Dendritic cell treated with granulocyte-macrophage colony-stimulating factor and Interleukin-4, amounts not matched to agents 40 ng/mL and 50 ng/mL, for 4 days (primary cell): ENCODE results near the gene ACOT11.

Experiments
- H3K27ac Mint-ChIP-seq: one replicate; pipeline ENCODE4 v1.8.0; 2022; ENCODE audit warnings: mild to moderate bottlenecking, mixed read lengths
- H3K27me3 Mint-ChIP-seq: one replicate; pipeline ENCODE4 v1.8.0; 2022; ENCODE audit warnings: mild to moderate bottlenecking, mixed read lengths
- H3K36me3 Mint-ChIP-seq: one replicate; pipeline ENCODE4 v1.8.0; 2022; ENCODE audit warnings: low read depth, mixed read lengths
- H3K4me1 Mint-ChIP-seq: one replicate; pipeline ENCODE4 v1.8.0; 2022; ENCODE audit warnings: low read depth, mixed read lengths
- H3K4me3 Mint-ChIP-seq: one replicate; pipeline ENCODE4 v1.8.0; 2022; ENCODE audit warnings: mild to moderate bottlenecking, moderate library complexity, mixed read lengths
- H3K9me3 Mint-ChIP-seq: one replicate; pipeline ENCODE4 v1.8.0; 2022; ENCODE audit warnings: mixed read lengths
- intact Hi-C: fragments of 100-400 bp; cut with micrococcal nuclease; formaldehyde crosslinking; loops from one replicate; pipeline ENCODE4 v1.15.0; 2022

Gene ACOT11

DNA sequence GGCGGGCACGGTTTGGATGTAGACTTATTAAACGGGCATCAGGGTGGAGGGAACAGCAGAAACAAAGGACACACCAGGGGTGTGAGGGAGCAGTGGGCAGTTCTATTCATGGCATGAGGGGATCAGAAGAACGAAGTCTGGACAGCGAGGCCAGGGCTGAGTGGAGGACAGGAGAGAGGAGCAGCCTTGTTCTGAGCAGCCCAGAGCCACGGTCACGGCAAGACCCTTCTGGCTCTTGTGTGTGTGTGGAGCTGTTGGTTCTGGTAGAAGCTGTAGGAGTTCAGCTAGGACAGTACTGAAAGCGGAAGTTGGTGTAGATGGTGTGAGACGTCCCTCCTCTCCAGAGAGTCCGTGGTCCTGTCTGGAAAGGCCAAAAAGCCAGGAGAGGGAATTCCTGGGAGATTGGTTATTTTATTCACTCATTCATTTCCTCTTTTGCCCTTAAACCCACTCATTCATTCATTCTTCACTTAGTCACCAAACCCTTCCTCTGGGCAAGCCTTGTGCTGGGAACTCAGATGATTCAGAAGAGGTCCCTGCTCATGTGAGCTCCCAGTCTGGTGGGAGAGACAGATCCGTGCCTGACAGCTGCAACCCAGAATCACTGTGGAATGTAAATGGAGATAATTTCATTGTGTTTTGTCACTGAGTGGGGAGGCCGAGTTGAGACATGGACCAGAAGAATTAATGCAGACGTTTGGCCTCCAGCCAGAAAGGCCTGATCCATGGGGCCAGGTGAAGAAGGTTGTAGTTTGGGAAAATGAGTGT, 4.1 kb upstream of the ACOT11 start:
- no peaks in the 10 kb centered on the region for H3K36me3 Mint-ChIP-seq
- H3K9me3 Mint-ChIP-seq: no peaks in the 10 kb centered on the region
- H3K4me1 Mint-ChIP-seq: peaks cover 68% of the 10 kb centered on the region
- intact Hi-C loops: no loop called here
- peaks cover 11% of the 10 kb centered on the region for H3K27me3 Mint-ChIP-seq
- H3K27ac Mint-ChIP-seq: peak overlapping the region; percentile 15
- H3K4me3 Mint-ChIP-seq: no peak overlapping the region

DNA sequence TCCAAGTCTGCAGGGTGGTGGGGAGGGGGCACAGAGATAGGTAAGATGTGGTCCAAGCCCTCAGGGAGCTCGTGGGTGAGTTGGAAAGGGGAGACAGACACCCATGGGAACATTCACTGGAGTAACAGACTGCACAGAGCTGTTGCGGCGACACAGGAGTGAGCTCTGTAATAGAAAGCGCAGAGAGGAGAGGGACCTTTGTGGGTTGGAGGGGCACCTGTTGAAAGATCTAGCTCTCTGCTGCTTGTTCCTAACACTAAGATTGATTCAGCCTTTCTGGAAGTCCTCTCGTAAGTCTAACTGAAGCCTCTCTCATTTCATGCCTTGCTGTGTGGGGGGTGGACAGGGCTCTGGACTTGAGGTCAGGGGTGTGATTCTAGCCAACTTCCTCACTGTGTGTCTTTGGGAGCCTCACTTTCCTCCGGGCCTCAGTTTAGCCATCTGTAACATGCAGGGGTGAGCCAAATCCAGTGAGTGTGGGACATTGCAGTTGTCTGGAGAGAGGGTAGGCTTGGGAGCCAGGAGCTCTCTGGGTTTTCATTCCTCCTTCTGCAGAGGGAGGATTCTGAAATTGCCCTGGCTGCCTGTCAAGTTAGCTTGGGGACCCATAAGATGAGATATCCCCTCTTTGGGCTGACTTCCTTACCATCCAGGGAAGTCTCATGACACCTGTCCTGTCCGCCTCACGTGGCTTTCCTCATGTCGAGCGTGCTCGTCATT, 2.0 kb upstream of the ACOT11 start:
- peaks cover 10% of the 10 kb centered on the region for H3K27me3 Mint-ChIP-seq
- H3K4me1 Mint-ChIP-seq: peaks cover 69% of the 10 kb centered on the region
- H3K9me3 Mint-ChIP-seq: no peaks in the 10 kb centered on the region
- H3K36me3 Mint-ChIP-seq: no peaks in the 10 kb centered on the region
- no peak overlapping the region for H3K4me3 Mint-ChIP-seq
- intact Hi-C loops: no loop called here
- peak overlapping the region; percentile 63 for H3K27ac Mint-ChIP-seq

DNA sequence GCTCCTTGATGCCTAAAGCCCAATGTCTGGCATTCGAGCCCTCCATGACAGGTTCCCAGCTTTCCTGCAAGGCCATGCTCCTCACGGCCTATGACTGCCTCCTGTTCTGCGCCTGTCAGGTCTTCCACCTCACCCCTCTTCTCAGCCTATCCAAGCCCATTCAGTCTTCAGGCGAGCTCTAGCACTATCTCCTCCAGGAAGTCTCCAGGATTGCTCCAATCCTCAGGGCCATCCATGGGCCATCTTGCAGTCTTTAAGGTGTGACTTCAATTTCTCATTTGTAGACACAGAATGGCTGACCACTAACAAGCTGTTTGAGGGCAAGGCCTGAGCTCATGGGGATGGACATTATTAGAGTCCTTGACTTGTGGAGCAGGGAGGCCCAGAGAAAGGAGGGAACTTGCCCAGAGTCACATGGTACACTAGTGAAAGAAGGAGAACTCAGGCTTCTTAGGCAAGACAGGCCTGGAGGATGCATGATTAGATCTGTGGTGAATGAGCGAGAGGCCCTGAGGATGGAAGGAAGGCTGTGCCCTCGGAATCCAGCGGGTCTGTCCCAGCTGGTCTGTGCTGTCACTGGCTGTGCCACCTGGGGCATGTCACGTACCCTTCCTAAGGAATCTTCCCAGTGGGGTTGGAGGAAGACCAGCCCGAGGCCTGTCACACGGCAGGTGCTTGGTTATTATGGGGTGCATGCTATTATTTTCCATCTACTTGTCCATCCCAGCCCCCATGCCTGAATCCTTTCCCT, 1.2 kb upstream of the ACOT11 start:
- Mint-ChIP-seq H3K9me3 (no peaks in the 10 kb centered on the region), H3K36me3 (no peaks in the 10 kb centered on the region), H3K27ac (peak overlapping the region; percentile 63), H3K27me3 (peaks cover 4% of the 10 kb centered on the region), H3K4me3 (no peak overlapping the region), H3K4me1 (peaks cover 62% of the 10 kb centered on the region)
- intact Hi-C loops: no loop called here

DNA sequence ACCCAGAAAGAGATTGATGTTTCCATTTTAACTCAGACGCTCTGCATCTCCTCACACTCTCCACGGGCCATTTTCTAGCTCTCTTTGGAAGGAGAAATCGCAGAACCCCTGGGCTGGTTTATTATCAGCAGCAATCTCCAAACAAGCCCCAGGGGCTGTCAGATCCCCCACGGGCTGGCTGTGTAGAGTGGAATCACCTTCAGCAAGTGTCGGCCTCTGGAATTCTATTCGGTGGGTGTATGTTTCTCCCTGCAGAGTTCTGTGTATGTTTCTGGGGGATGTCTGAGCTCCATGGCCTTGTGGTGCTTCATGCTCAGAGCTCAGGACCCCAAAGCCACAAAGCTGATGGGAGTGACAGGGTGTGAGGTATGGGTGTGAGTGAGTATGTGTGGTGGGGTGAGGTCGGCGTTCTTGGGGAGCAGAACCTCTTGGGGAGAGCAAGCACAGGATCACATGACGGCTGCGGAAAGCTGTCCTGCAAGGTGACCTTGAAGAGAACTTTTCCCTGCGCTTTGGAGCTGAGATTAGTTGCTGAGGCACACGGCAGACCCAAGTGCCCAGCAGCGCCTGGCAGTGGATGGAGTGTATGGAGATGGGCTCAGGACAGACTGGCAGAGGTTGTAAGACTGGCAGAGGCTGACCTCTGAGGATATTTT, 489 bp downstream of the ACOT11 start:
- Mint-ChIP-seq H3K4me1 (peaks cover 48% of the 10 kb centered on the region), H3K27ac (peak overlapping the region; percentile 9), H3K4me3 (peak overlapping the region; percentile 65), H3K9me3 (no peaks in the 10 kb centered on the region), H3K36me3 (no peaks in the 10 kb centered on the region), H3K27me3 (peaks cover 2% of the 10 kb centered on the region)
- intact Hi-C loops: no loop called here

GRCh38 chr1:54549181-54549924, 1.3 kb downstream of the ACOT11 start:
- no peaks in the 10 kb centered on the region for H3K36me3 Mint-ChIP-seq
- H3K27ac Mint-ChIP-seq: no peak overlapping the region
- peaks cover 2% of the 10 kb centered on the region for H3K27me3 Mint-ChIP-seq
- H3K9me3 Mint-ChIP-seq: no peaks in the 10 kb centered on the region
- no peak overlapping the region for H3K4me3 Mint-ChIP-seq
- intact Hi-C loops: no loop called here
- H3K4me1 Mint-ChIP-seq: peaks cover 39% of the 10 kb centered on the region

DNA sequence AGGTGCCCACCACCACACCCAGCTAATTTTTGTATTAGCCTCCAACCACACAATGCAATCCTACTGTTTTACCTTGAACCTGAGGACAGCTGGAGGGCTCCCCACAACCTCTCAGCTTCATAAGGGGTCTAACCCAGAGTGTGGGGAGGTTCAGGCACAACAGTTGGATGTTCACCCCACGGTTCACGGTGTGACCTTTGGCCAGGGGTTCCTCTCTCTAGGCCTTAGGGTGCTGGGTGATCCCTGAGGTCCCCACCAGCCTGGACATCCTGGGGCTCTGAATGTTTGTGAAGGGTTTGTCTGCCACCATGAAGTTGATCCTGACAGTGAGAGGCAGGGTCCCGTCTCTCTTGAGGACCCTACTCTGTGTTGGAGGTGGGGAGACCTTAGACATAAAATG, 3.9 kb downstream of the ACOT11 start:
- intact Hi-C loops: no loop called here
- Mint-ChIP-seq H3K4me1 (peaks cover 24% of the 10 kb centered on the region), H3K27me3 (peaks cover 2% of the 10 kb centered on the region), H3K4me3 (no peak overlapping the region), H3K36me3 (no peaks in the 10 kb centered on the region), H3K9me3 (peaks cover 8% of the 10 kb centered on the region), H3K27ac (no peak overlapping the region)

DNA sequence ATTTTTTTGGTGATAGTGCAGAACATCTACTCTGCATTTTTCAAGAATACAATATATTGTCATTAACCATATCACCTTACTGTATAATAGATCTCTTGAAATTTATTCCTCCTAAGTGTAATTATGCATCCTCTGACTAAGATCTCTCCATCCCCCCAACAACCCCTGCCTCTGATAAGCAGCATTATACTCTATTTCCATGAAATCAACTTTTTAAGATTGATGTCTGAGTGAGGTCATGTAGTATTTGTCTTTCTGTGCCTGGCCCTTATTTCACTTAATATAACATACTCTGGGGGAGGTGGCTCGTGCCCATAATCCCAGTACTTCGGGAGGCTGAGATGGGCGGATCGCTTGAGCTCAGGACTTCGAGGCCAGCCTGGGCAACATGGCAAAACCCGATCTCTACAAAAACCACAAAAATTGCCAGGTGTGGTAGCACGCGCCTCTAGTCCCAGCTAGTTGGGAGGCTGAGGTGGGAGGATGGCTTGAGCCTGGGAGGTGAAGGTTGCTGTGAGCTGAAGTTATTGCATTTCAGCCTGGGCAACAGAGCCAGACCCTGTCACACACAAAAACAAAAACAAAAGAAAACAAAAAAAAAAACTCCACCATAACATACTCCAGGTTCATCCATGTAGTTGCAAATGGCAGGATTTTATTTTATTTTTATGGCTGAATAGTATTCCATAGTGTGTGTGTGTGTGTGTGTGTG, 5.7 kb downstream of the ACOT11 start:
- peaks cover 8% of the 10 kb centered on the region for H3K9me3 Mint-ChIP-seq
- peaks cover 2% of the 10 kb centered on the region for H3K27me3 Mint-ChIP-seq
- intact Hi-C loops: no loop called here
- no peak overlapping the region for H3K27ac Mint-ChIP-seq
- H3K4me1 Mint-ChIP-seq: peaks cover 16% of the 10 kb centered on the region
- no peaks in the 10 kb centered on the region for H3K36me3 Mint-ChIP-seq
- no peak overlapping the region for H3K4me3 Mint-ChIP-seq

DNA sequence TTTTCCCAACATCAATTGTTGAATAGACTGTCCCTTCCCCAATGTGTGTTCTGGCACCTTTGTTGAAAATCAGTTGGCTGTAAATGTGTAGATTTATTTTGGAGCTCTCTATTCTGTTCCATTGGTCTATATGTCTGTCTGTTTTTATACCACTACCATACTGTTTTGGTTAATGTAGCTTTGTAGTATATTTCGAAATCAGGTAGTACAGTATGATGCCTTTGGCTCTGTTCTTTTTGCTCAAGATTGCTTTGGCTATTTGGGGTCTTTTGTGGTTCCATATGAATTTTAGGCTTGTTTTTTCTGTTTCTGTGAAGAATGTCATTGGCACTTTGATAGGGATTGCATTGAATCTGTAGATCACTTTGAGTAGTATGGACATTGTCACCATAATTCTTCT, 8.1 kb downstream of the ACOT11 start:
- Mint-ChIP-seq H3K27me3 (no peaks in the 10 kb centered on the region), H3K27ac (no peak overlapping the region), H3K36me3 (no peaks in the 10 kb centered on the region), H3K9me3 (peaks cover 8% of the 10 kb centered on the region), H3K4me3 (no peak overlapping the region), H3K4me1 (peaks cover 11% of the 10 kb centered on the region)
- intact Hi-C loops: no loop called here

DNA sequence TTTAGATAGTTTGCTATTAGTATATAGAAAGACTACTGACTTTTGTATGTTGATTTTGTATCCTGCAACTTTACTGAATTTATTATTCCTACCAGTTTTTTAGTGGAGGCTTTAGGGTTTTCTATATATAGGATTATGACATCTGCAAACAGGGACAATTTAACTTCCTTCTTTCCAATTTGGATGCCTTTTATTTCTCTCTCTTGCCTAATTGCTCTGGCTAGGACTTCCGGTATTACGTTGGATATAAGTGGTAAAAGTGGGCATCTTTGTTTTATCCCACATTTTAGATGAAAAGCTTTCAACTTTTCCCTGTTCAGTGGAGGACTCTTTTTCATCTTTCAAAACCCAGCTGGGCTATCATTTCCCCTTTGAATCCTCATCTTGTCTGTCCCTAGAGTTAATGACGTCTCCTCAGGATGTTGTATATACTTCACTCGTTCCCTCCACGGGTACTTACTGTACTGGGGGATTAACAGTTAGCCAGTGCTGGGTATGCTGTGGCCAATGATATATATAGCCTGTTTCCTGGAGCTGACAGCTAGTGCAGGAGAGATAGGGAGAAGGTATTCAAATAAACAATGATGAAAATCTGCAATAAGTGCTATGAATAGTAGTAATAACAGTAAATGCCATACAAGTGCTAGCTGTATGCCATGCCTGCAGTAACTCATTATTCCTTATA, 9.8 kb downstream of the ACOT11 start:
- no peaks in the 10 kb centered on the region for H3K27me3 Mint-ChIP-seq

DNA sequence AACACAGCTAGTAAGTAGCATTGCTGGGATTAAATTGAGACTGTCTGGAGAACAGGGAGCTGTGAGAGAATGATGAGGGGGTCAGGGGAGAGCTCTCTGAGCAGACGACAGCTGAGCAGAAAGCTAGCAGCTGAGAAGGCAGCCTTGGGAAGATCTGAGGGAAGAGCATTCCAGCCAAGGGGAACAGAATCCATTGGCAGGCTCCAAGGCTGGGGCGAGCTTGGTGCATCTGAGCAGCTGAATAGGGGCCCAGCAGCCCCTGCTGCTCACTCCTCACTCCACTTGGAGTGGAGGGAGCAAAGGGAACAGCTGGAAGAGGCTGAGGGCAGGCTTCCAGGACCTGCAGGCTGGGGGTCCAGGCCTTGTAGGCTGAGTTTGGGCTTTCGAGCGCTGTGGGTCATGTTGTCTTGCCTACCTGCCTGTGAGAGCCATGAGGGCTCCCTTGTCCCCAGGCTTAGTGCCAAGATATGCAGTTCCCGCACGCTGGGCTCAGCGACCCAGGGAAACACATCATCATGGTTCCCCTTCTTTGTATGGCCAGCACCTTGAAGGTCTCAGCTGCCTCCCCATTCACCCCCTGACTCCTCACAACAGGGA, 10.5 kb downstream of the ACOT11 start:
- intact Hi-C loops: no loop called here
- Mint-ChIP-seq H3K27ac (no peak overlapping the region), H3K36me3 (no peaks in the 10 kb centered on the region), H3K4me3 (no peak overlapping the region), H3K4me1 (peaks cover 11% of the 10 kb centered on the region), H3K9me3 (peaks cover 8% of the 10 kb centered on the region), H3K27me3 (no peaks in the 10 kb centered on the region)

More for the DNA sequence above, 9.8 kb downstream of the ACOT11 start:
- Mint-ChIP-seq H3K9me3 (peaks cover 8% of the 10 kb centered on the region), H3K27ac (no peak overlapping the region), H3K4me1 (peaks cover 11% of the 10 kb centered on the region), H3K36me3 (no peaks in the 10 kb centered on the region), H3K4me3 (no peak overlapping the region)
- intact Hi-C loops: no loop called here

DNA sequence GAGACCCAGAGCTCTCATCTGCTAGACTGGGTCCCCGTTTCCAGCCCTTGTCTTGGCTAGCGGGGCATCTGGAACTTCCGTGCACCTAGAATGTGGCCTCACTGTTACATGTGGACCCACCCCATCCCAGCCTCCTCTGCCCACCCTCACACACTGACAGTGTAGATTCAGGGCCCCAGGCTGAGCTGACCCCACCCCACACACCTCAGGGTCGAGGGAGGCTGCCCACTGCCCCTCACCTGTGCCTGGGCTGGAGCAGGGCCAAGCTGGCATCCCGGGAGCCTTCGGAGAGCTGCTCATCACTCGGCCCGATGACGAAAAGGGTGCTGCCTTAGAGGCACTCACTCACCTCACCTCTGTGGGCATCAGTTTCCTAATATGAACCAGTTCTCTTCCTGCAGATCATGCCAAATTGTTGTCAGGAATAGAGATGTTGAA, 11.1 kb downstream of the ACOT11 start:
- H3K36me3 Mint-ChIP-seq: no peaks in the 10 kb centered on the region
- peaks cover 8% of the 10 kb centered on the region for H3K9me3 Mint-ChIP-seq
- H3K27me3 Mint-ChIP-seq: no peaks in the 10 kb centered on the region
- H3K4me1 Mint-ChIP-seq: peaks cover 12% of the 10 kb centered on the region
- no peak overlapping the region for H3K4me3 Mint-ChIP-seq
- H3K27ac Mint-ChIP-seq: no peak overlapping the region
- intact Hi-C loops: no loop called here

DNA sequence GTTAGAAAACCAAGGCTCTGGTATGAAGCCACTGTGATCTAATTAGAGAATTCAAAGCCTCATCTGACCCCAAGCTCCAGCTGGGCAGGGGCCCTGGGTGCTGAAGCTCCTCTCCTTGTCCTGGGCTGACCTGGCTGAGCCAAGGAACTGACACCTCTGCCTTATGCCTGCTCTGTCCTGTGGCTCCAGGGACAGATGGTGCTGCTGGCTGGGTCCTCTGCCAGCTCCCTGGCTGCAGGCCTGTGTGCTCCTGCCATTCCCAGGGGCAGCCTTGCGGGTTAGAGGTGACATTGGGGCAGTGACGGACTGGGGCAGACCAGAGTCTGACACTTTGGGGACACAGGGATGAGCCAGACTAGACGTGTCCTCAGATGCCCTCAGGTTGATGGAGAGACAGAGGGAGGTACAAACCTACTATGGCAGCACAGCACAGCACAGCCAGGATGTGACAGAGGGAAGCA, 11.8 kb downstream of the ACOT11 start:
- H3K27me3 Mint-ChIP-seq: no peaks in the 10 kb centered on the region
- no peak overlapping the region for H3K4me3 Mint-ChIP-seq
- H3K9me3 Mint-ChIP-seq: peaks cover 8% of the 10 kb centered on the region
- H3K27ac Mint-ChIP-seq: no peak overlapping the region
- peaks cover 19% of the 10 kb centered on the region for H3K4me1 Mint-ChIP-seq
- intact Hi-C loops: no loop called here
- H3K36me3 Mint-ChIP-seq: no peaks in the 10 kb centered on the region
